GM12878 (cell line): ENCODE data around the gene SSH2.

Source experiments
- CTCF ChIP-seq, 3 experiments: IDR thresholded peaks in 2 of 3; conservative IDR thresholded peaks in 1 of 3; 2 replicates each; pipeline ENCODE4 v1.5.1; 2011; ENCODE audit warnings: low read depth in 3 of 3, low read length in 3 of 3, mild to moderate bottlenecking in 3 of 3, control low read depth in 2 of 3, moderate library complexity in 2 of 3, inconsistent platforms in 1 of 3, mixed read lengths in 1 of 3; ENCODE audit not compliant: control insufficient read depth in 2 of 3, insufficient read depth in 1 of 3; ENCODE audit errors: extremely low read depth in 1 of 3
- EZH2 ChIP-seq: IDR thresholded peaks from 2 replicates; pipeline ENCODE4 v1.6.1; 2012; ENCODE audit warnings: low read depth, mild to moderate bottlenecking, control low read depth, inconsistent platforms, low read length, borderline replicate concordance; ENCODE audit not compliant: control insufficient read depth
- FOXK2 ChIP-seq: fragments of 450-650 bp; IDR thresholded peaks from 2 replicates; pipeline ENCODE4 v1.6.1; 2017; ENCODE audit warnings: mild to moderate bottlenecking, moderate library complexity
- FOXM1 ChIP-seq: IDR thresholded peaks from 2 replicates; pipeline ENCODE4 v1.6.1; 2012; ENCODE audit warnings: low read depth, mild to moderate bottlenecking, inconsistent platforms, low read length, moderate library complexity
- IKZF1 ChIP-seq: fragments of 450-650 bp; conservative IDR thresholded peaks from 2 replicates; pipeline ENCODE4 v1.6.1; 2017; ENCODE audit warnings: antibody characterized with exemption, mild to moderate bottlenecking
- PAX8 ChIP-seq: fragments of 450-650 bp; IDR thresholded peaks from 2 replicates; pipeline ENCODE4 v1.6.1; 2017; ENCODE audit warnings: mild to moderate bottlenecking, moderate library complexity
- POLR2A ChIP-seq: IDR thresholded peaks from 2 replicates; pipeline ENCODE4 v1.6.1; 2011; ENCODE audit warnings: low read depth, mild to moderate bottlenecking, low read length
- RFX5 ChIP-seq: IDR thresholded peaks from 2 replicates; pipeline ENCODE4 v1.6.1; 2011; ENCODE audit warnings: low read depth, low read length, improper control_type of control experiment
- RUNX3 ChIP-seq: IDR thresholded peaks from 2 replicates; pipeline ENCODE4 v1.6.1; 2012; ENCODE audit warnings: low read length, inconsistent platforms
- SRF ChIP-seq, 2 experiments: IDR thresholded peaks; 2 replicates each; pipeline ENCODE4 v1.6.1; 2011; ENCODE audit warnings: low read depth in 2 of 2, low read length in 2 of 2, mild to moderate bottlenecking in 1 of 2, moderate library complexity in 1 of 2

- TF ChIP-seq RUNX3 (no peak), EZH2 (no peak), FOXM1 (no peak), SRF (IDR thresholded peaks at IDR 0.05; ENCODE audit: low read depth in 2 of 2, low read length in 2 of 2) (no peak), CTCF (IDR thresholded peaks at IDR 0.05 in 2 of 3, conservative IDR thresholded peaks at IDR 0.05 in 1 of 3; ENCODE audit: control insufficient read depth in 2 of 3, extremely low read depth in 1 of 3, insufficient read depth in 1 of 3, low read depth in 3 of 3, low read length in 3 of 3) (no peak), RFX5 (no peak), PAX8 (no peak), FOXK2 (no peak), POLR2A (no peak), IKZF1 (no peak)
These were observed 165.3 kb downstream of the SSH2 start for GRCh38 chr17:29764748-29765147.
